ENCODE results near the gene DDX10. TPM values are rescaled to one million over a fixed set of nuclear protein-coding genes. Genes with fewer than 3 reads are reported as not detected.

Gene DDX10
- total and polyA plus RNA-seq, 8 donors: 16.5 to 32.8 (median 28.9) TPM

DNA sequence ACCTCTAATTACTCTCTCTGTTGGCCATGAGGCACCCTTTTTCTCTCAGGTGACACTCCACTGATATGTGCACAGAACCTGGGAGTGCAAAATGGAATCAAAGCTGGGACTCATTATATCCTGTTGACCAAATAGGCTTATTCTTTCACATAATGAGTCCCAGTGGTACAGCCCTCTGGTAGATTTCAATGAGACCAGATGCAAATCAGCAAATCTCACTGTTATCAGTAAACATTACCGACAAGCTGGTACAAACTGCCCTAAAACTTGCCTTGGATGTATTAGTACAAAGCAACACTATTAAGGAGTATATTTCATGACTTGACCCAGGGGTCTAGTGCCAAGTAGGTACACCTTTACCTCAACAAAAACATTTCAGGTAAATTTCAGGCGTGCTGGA lies 128.3 kb downstream of the DDX10 start:
- Histone ChIP-seq H3K9me3 (no peaks in the 10 kb centered on the region), H3K4me3 (no peak overlapping the region), H3K36me3 (no peaks in the 10 kb centered on the region), H3K4me1 (no peaks in the 10 kb centered on the region), H3K27ac (no peak overlapping the region), H3K27me3 (no peaks in the 10 kb centered on the region)
- DNase-seq (no peak), ATAC-seq (no peak)
- intact Hi-C loops (cut with DNase I): no loop called here
- TF ChIP-seq, protein P1, sequence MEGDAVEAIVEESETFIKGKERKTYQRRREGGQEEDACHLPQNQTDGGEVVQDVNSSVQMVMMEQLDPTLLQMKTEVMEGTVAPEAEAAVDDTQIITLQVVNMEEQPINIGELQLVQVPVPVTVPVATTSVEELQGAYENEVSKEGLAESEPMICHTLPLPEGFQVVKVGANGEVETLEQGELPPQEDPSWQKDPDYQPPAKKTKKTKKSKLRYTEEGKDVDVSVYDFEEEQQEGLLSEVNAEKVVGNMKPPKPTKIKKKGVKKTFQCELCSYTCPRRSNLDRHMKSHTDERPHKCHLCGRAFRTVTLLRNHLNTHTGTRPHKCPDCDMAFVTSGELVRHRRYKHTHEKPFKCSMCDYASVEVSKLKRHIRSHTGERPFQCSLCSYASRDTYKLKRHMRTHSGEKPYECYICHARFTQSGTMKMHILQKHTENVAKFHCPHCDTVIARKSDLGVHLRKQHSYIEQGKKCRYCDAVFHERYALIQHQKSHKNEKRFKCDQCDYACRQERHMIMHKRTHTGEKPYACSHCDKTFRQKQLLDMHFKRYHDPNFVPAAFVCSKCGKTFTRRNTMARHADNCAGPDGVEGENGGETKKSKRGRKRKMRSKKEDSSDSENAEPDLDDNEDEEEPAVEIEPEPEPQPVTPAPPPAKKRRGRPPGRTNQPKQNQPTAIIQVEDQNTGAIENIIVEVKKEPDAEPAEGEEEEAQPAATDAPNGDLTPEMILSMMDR (IDR thresholded peaks at IDR 0.05): no peak

- Histone ChIP-seq H3K36me3 (no peaks in the 10 kb centered on the region), H3K9me3 (no peaks in the 10 kb centered on the region), H3K27ac (no peak overlapping the region), H3K27me3 (no peaks in the 10 kb centered on the region), H3K4me1 (no peaks in the 10 kb centered on the region), H3K4me3 (no peak overlapping the region)
- DNase-seq: no peak
- TF ChIP-seq, protein P1 (IDR thresholded peaks at IDR 0.05): no peak
- no peak for ATAC-seq
- intact Hi-C loops (cut with DNase I): no loop called here
Observed at GRCh38 chr11:108793611-108794010, 128.7 kb downstream of the DDX10 start.

DNA sequence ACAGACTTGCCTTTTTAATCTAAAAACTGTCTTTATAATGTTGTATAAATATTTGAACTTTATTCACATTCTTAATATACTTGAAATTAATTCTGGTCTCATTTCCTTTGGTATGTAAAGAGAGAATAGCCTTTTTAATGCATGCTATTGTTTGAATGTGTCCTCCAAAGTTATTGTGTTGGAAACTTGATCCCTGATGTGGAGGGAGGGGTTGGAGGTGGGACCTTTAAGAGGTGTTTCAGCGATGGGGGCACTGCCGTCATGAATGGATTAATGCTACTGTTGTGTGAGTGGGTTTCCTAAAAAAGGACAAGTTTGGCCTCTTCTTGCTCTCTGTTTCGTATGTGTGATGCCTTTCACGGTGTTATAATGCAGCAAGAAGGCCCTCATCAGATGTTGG lies 131.7 kb downstream of the DDX10 start:
- intact Hi-C loops (cut with DNase I): no loop called here
- no peak for ATAC-seq
- Histone ChIP-seq H3K4me3 (no peak overlapping the region), H3K27me3 (no peaks in the 10 kb centered on the region), H3K9me3 (no peaks in the 10 kb centered on the region), H3K4me1 (no peaks in the 10 kb centered on the region), H3K36me3 (no peaks in the 10 kb centered on the region), H3K27ac (no peak overlapping the region)
- no peak for DNase-seq
- TF ChIP-seq, protein P1 (IDR thresholded peaks at IDR 0.05): no peak

DNA sequence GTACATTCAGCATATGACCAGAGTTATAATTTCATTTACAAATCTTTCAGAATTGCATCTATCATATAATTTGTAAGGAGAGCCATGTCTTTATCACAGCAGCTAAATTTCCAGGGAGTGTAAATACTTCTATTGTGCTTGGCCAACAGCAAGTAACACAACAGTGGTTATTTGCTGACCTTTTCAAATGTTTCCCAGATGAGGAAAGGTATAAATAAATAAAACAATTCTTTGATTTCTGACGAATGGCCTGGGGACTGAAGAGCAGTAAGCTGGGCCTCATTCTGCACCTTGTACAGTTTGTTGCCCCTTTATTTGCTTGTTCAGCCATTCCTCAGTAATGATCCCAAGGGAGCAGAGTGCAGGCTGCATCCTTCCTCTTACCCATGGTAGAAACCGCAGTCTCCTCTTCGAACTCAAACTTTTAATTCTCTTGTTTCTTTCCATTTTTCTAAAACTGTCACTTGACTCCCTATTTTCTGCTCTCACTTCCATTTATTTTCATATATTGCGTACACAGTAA lies 132.8 kb downstream of the DDX10 start:
- H3K36me3 ChIP-seq: no peaks in the 10 kb centered on the region
- TF ChIP-seq, protein P1 (IDR thresholded peaks at IDR 0.05): no peak
- H3K9me3 ChIP-seq: no peaks in the 10 kb centered on the region
- no peak overlapping the region for H3K27ac ChIP-seq
- ATAC-seq: no peak
- no peaks in the 10 kb centered on the region for H3K27me3 ChIP-seq
- intact Hi-C loops (cut with DNase I): no loop called here
- no peaks in the 10 kb centered on the region for H3K4me1 ChIP-seq
- no peak for DNase-seq
- H3K4me3 ChIP-seq: no peak overlapping the region

GRCh38 chr11:108802492-108802891 lies 137.6 kb downstream of the DDX10 start:
- intact Hi-C loops (cut with DNase I): no loop called here
- Histone ChIP-seq H3K27ac (no peak overlapping the region), H3K36me3 (no peaks in the 10 kb centered on the region), H3K27me3 (no peaks in the 10 kb centered on the region), H3K9me3 (no peaks in the 10 kb centered on the region), H3K4me3 (no peak overlapping the region), H3K4me1 (no peaks in the 10 kb centered on the region)
- no peak for DNase-seq
- TF ChIP-seq, protein P1 (IDR thresholded peaks at IDR 0.05): no peak
- ATAC-seq: no peak

All from left lung (tissue), 10 donors.